ENCODE data around the gene DNAAF9. TPM values are rescaled to one million over a fixed set of nuclear protein-coding genes. Genes with fewer than 3 reads are reported as not detected.

The DNAAF9 gene
- total and polyA plus RNA-seq, 2 of the 4 experiments (the other 2 are of a cell fraction) = 7.9 to 8.2 TPM

DNA sequence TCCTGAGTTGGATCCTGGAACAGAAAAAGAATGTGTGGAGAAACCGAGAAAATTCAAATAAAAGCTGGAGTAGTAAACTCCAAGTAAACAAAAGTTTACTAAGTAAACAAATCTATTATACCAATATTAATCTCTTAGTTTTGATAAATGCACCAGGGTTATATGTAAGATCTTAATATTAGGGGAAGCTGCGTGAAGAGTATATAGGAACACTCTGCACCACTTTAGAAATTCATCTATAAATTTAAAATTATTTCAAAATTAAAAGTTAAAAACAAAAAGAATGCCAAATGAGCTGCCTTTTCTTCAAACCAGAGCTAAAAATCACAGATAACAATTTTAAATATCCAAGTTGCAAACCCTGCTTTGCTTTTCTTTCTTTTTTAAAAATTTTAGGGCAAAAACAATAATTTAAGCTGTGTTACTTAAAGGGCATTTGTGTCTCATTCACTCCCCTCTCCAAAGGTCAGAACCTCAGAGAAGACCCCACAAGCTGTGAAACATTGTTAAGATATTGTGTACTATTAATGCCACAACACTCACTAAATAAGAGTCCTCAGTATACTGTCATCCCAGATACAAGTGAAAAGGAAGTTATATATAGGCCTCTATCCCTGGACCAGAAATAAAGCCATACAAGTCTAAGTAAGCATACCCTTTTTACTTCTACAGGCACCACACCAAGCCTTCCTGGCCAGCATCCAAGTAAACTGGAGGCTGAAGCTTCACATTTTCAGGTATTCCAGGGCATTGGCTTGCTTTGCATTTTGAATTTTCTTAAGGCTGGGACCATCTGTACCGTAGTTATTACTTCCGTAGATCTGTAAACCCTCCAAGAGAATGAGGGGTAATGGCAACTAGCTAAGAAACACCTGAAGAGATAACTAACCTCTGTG is 7.0 kb downstream of the DNAAF9 start (continued):
- TF ChIP-seq CEBPB (IDR thresholded peaks at IDR 0.05; ENCODE audit: low read depth, low read length) = no peak

- ChIA-PET POLR2A (ENCODE audit: unreplicated experiment) (no interaction called here), CTCF (no interaction called here)
- no peak overlapping the region for H2BK15ac ChIP-seq (ENCODE audit: low read depth, low read length)
- no peak overlapping the region for H3K18ac ChIP-seq (ENCODE audit: low read depth, low read length)
- BruUV-seq (replicated peaks) = no TSS peak
- no peak overlapping the region for H3K4ac ChIP-seq (ENCODE audit: low read depth, low read length)
- H3K14ac ChIP-seq (replicated peaks; ENCODE audit: low read depth, low read length) = no peak overlapping the region
- intact Hi-C loops (cut with micrococcal nuclease) = no loop called here
- no peak overlapping the region for H3K9ac ChIP-seq (ENCODE audit: low read depth, low read length)
- H3K36me3 ChIP-seq (ENCODE audit: control insufficient read depth, insufficient read depth, low read length) = no peaks in the 10 kb centered on the region
- TF ChIP-seq MXI1 (IDR thresholded peaks at IDR 0.05; ENCODE audit: borderline replicate concordance, low read depth, low read length) (no peak), CEBPB (IDR thresholded peaks at IDR 0.05; ENCODE audit: low read depth, low read length) (0 out of 2 replicates have a peak, but pooled peaks have one; percentile 0), MAZ (IDR thresholded peaks at IDR 0.05; ENCODE audit: borderline replicate concordance, low read depth, low read length) (no peak)
- H2AFZ ChIP-seq (replicated peaks; ENCODE audit: low read length, poor library complexity) = no peak overlapping the region
- peaks cover 13% of the 10 kb centered on the region for H3K4me1 ChIP-seq (ENCODE audit: control insufficient read depth, insufficient read depth, low read length)
- H3K9me1 ChIP-seq (ENCODE audit: insufficient read depth, low read length) = peaks cover 10% of the 10 kb centered on the region
- no peaks in the 10 kb centered on the region for H3K27me3 ChIP-seq (ENCODE audit: control insufficient read depth, insufficient read depth, low read length)
- no peaks in the 10 kb centered on the region for H3K9me3 ChIP-seq (ENCODE audit: control insufficient read depth, insufficient read depth, low read length)
- DNase-seq (peak; percentile 86), ATAC-seq (ENCODE audit: low read depth) (peak; percentile 94)
- no peak overlapping the region for H4K91ac ChIP-seq (ENCODE audit: insufficient read depth, low read depth, low read length)
- in situ Hi-C loops (cut with MboI; ENCODE audit: low sequenced_read_pairs) = no loop called here
- dilution Hi-C loops (cut with HindIII; ENCODE audit: low sequenced_read_pairs, unreplicated experiment) = no loop called here
- no peak overlapping the region for H3K56ac ChIP-seq (ENCODE audit: extremely low read depth, insufficient read depth, low read length)
- H4K5ac ChIP-seq (ENCODE audit: low read depth, low read length) = no peak overlapping the region
- peak overlapping the region; percentile 49 for H2BK5ac ChIP-seq (ENCODE audit: low read depth, low read length, poor library complexity, severe bottlenecking)
- no peak overlapping the region for H2BK120ac ChIP-seq (ENCODE audit: low read depth, low read length)
- peak overlapping the region; percentile 11; the same call in 1 of the 2 replicates for H3K4me2 ChIP-seq (ENCODE audit: low read depth, low read length)
- peaks cover 57% of the 10 kb centered on the region for H4K20me1 ChIP-seq (ENCODE audit: insufficient read depth, low read length)
- H3K23ac ChIP-seq (ENCODE audit: low read depth, low read length) = no peak overlapping the region
- no peak overlapping the region for H2AK9ac ChIP-seq (replicated peaks; ENCODE audit: low read depth, low read length, poor library complexity)
- H3K27ac ChIP-seq (ENCODE audit: insufficient read depth, low read length) = no peak overlapping the region
- no CpG with 5 or more reads among the region's 1 CpG for WGBS, 2 experiments (ENCODE audit: extremely low coverage in 2 of 2, insufficient read length in 1 of 2)
- H4K8ac ChIP-seq (ENCODE audit: low read depth in 2 of 2, low read length in 2 of 2) = no peak overlapping the region
- H3K79me1 ChIP-seq (ENCODE audit: low read depth in 1 of 2, low read length in 2 of 2) = peaks cover 32 to 59% of the 10 kb centered on the region in 2 experiments
- H3K4me3 ChIP-seq (ENCODE audit: insufficient read depth, low read depth, low read length) = no peak overlapping the region
- no peak overlapping the region for H2BK20ac ChIP-seq (ENCODE audit: low read depth, low read length)
- no peak overlapping the region for H2AK5ac ChIP-seq (ENCODE audit: low read depth, low read length)
Measured at GRCh38 chr20:3398681-3399252, 8.7 kb downstream of the DNAAF9 start.

Data from IMR-90 (cell line).